ENCODE results near the gene SRRM2. TPM values are rescaled to one million over a fixed set of nuclear protein-coding genes. Genes with fewer than 3 reads are reported as not detected.

Gene SRRM2
- total and polyA plus RNA-seq, 9 of the 15 experiments (the other 6 are each of a cell fraction or from before 2014, with no cell fraction given), result 26.7 to 563 (median 81.1) TPM

- no peak for TF ChIP-seq ZNF780A (CRISPR knock-in tag; IDR thresholded peaks at IDR 0.05)
- no peak for TF ChIP-seq ADNP (tag; IDR thresholded peaks at IDR 0.05)
- TF ChIP-seq YBX1 (IDR thresholded peaks at IDR 0.05), result no peak
- TF ChIP-seq RAD21 (CRISPR knock-in tag; conservative IDR thresholded peaks at IDR 0.05 in 1 of 2, IDR thresholded peaks at IDR 0.05 in 1 of 2), result 0 out of 4 replicates have a peak, but pooled peaks of 1 of the 2 experiments have one; percentile 11
- TF ChIP-seq ZNF41 (CRISPR knock-in tag; conservative IDR thresholded peaks at IDR 0.05), result 0 out of 2 replicates have a peak, but pooled peaks have one; percentile 46
- peak; percentile 99 for TF ChIP-seq NFRKB (IDR thresholded peaks at IDR 0.05; ENCODE audit: low read depth)
- TF ChIP-seq SPI1 (IDR thresholded peaks at IDR 0.05; ENCODE audit: borderline replicate concordance, low read depth, low read length), result no peak
- TF ChIP-seq SUPT5H (IDR thresholded peaks at IDR 0.05), result peak; percentile 90
- no peak for TF ChIP-seq TSHZ1 (CRISPR knock-in tag; IDR thresholded peaks at IDR 0.05)
- no peak for TF ChIP-seq ETV1 (tag; conservative IDR thresholded peaks at IDR 0.05; ENCODE audit: low read depth)
- peak; percentile 51; the same call in 1 of the 2 replicates for TF ChIP-seq ZBTB7A (IDR thresholded peaks at IDR 0.05; ENCODE audit: borderline replicate concordance, control insufficient read depth, low read depth, low read length)
- TF ChIP-seq ZNF766 (CRISPR knock-in tag; conservative IDR thresholded peaks at IDR 0.05), result peak; percentile 85
- no peak; the same call in 1 of the 2 replicates for TF ChIP-seq MEF2D (tag; conservative IDR thresholded peaks at IDR 0.05; ENCODE audit: low read depth)
- TF ChIP-seq CBX5 (IDR thresholded peaks at IDR 0.05; ENCODE audit: borderline replicate concordance, low read depth), result no peak
- TF ChIP-seq HNRNPK (IDR thresholded peaks at IDR 0.05; ENCODE audit: low read depth, low read length, poor library complexity, severe bottlenecking), result no peak
- no peak for TF ChIP-seq DLX4 (CRISPR knock-in tag; IDR thresholded peaks at IDR 0.05)
- no peak for TF ChIP-seq SMAD2 (IDR thresholded peaks at IDR 0.05; ENCODE audit: low read depth, low read length)
- TF ChIP-seq FUS (optimal IDR thresholded peaks at IDR 0.05; ENCODE audit: low read depth, low read length), result no peak
- TF ChIP-seq ZSCAN32 (CRISPR knock-in tag; IDR thresholded peaks at IDR 0.05), result no peak
- no peak for TF ChIP-seq MTA2 (IDR thresholded peaks at IDR 0.05; ENCODE audit: low read depth)
- TF ChIP-seq WHSC1 (IDR thresholded peaks at IDR 0.05; ENCODE audit: low read length), result no peak
- TF ChIP-seq XRCC4 (IDR thresholded peaks at IDR 0.05; ENCODE audit: extremely low read depth, insufficient read depth, insufficient read length), result no peak
- peak; percentile 98 for TF ChIP-seq KAT8 (IDR thresholded peaks at IDR 0.05; ENCODE audit: low read depth)
- TF ChIP-seq CLOCK (CRISPR knock-in tag; IDR thresholded peaks at IDR 0.05; ENCODE audit: borderline replicate concordance), result no peak
Observed at GRCh38 chr16:2777231-2777902, 24.9 kb downstream of the SRRM2 start, which contains the start of gene ELOB (continued).
